Esophagus (tissue), 2 donors: ENCODE data around the gene KCNAB3. TPM values are rescaled to one million over a fixed set of nuclear protein-coding genes. Genes with fewer than 3 reads are reported as not detected.

ENCODE experiments used
- H3K27ac ChIP-seq, 2 donors: one replicate each; pipeline ENCODE4 v1.5.1; 2013; ENCODE audit warnings: low read depth in 2 of 2, mild to moderate bottlenecking in 2 of 2, inconsistent platforms in 1 of 2, low read length in 1 of 2, moderate library complexity in 1 of 2
- H3K27me3 ChIP-seq, 2 donors: one replicate each; pipeline ENCODE4 v1.6.1; 2013; ENCODE audit warnings: low read length in 2 of 2, control low read depth in 1 of 2, mild to moderate bottlenecking in 1 of 2; ENCODE audit not compliant: insufficient read depth in 2 of 2, control insufficient read depth in 1 of 2
- H3K36me3 ChIP-seq, 2 donors: one replicate each; pipeline ENCODE4 v1.6.1; 2013; ENCODE audit warnings: low read length in 1 of 2; ENCODE audit not compliant: control insufficient read depth in 2 of 2, insufficient read depth in 2 of 2
- H3K4me1 ChIP-seq, 2 donors: one replicate each; pipeline ENCODE4 v1.6.1; 2013; ENCODE audit warnings: low read length in 1 of 2; ENCODE audit not compliant: control insufficient read depth in 2 of 2, insufficient read depth in 2 of 2
- H3K4me3 ChIP-seq, 2 donors: one replicate each; pipeline ENCODE4 v1.5.1; 2013; ENCODE audit warnings: low read length in 2 of 2, mild to moderate bottlenecking in 2 of 2, low read depth in 1 of 2, moderate library complexity in 1 of 2
- H3K9me3 ChIP-seq, 2 donors: one replicate each; pipeline ENCODE4 v1.6.1; 2013; ENCODE audit warnings: mild to moderate bottlenecking in 2 of 2, low read depth in 1 of 2, low read length in 1 of 2, moderate library complexity in 1 of 2; ENCODE audit not compliant: control insufficient read depth in 2 of 2, insufficient read depth in 1 of 2
- WGBS, 2 donors: extraction: QIAGEN DNeasy Blood & Tissue Kit; methylation state at CpG; one replicate each; pipeline ENCODE4 v1.1.7; 2013; 5-methylcytosine and 5-hydroxymethylcytosine counted together
- polyA plus RNA-seq, 2 donors: library from polyadenylated mRNA; stranded (reverse); fragments of 200-250 nt; gene quantifications; one replicate each; pipeline ENCODE4 v1.2.3, GENCODE V29; 2013
- donor health status: healthy with polysubstance abuse.
- donor health status: Bipolar disorder and iron deficiency.

Gene KCNAB3
- polyA plus RNA-seq, 2 donors, result 1.3 to 2.3 TPM

DNA sequence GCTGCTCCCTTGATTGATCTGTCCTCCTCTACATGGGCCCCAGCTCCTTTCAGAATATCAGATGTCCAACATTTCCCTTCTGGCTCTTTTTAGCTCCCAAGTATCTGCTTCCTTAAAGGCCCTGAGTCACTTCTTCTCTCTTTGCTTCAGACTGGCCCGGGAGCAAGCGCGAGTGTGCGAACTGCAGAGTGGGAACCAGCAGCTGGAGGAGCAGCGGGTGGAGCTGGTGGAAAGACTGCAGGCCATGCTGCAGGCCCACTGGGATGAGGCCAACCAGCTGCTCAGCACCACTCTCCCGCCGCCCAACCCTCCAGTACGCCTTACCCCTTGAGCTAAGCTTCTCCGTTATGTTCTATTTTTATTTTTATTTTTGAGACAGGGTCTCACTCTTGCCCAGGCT, 14.7 kb upstream of the KCNAB3 start:
- Histone ChIP-seq H3K36me3 (peaks cover 29 to 55% of the 10 kb centered on the region in 2 donors), H3K9me3 (no peaks in the 10 kb centered on the region), H3K4me1 (no peaks in the 10 kb centered on the region), H3K27me3 (no peaks in the 10 kb centered on the region), H3K27ac (no peak overlapping the region), H3K4me3 (no peak overlapping the region)
- 92 to 95% methylated on average over 9 of the region's 9 CpGs for WGBS, 2 donors

- no peaks in the 10 kb centered on the region for H3K9me3 ChIP-seq
- no peak overlapping the region for H3K4me3 ChIP-seq
- peaks cover 26 to 51% of the 10 kb centered on the region in 2 donors for H3K36me3 ChIP-seq
- 90 to 94% methylated on average over 13 of the region's 13 CpGs for WGBS, 2 donors
- H3K27ac ChIP-seq, result no peak overlapping the region
- no peaks in the 10 kb centered on the region for H3K4me1 ChIP-seq
- H3K27me3 ChIP-seq, result no peaks in the 10 kb centered on the region
Measured at GRCh38 chr17:7943291-7943690, 13.6 kb upstream of the KCNAB3 start.

DNA sequence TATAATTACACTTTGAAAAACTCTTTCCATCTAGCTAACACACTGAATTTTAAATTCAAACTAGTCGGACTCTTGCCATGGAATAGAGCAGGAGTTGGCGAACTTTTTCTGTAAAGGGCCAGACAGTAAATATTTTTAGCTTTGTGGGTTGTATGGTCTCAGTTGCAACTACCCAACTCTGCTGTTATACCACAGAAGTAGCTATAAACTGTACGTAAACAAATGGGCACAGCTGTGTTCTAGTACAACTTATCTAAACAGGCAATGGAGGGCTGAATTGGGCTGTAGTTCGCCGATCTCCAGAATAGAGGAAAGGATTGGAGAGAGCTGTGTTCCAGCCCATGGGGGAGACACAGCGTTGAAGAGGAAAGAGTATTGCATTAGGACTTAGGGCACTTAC, 11.1 kb upstream of the KCNAB3 start:
- H3K9me3 ChIP-seq, result no peaks in the 10 kb centered on the region
- WGBS, 2 donors, result 93 to 96% methylated on average over 6 of the region's 6 CpGs
- no peaks in the 10 kb centered on the region for H3K27me3 ChIP-seq
- H3K36me3 ChIP-seq, result peaks cover 17 to 44% of the 10 kb centered on the region in 2 donors
- no peaks in the 10 kb centered on the region for H3K4me1 ChIP-seq
- no peak overlapping the region for H3K4me3 ChIP-seq
- H3K27ac ChIP-seq, result no peak overlapping the region

DNA sequence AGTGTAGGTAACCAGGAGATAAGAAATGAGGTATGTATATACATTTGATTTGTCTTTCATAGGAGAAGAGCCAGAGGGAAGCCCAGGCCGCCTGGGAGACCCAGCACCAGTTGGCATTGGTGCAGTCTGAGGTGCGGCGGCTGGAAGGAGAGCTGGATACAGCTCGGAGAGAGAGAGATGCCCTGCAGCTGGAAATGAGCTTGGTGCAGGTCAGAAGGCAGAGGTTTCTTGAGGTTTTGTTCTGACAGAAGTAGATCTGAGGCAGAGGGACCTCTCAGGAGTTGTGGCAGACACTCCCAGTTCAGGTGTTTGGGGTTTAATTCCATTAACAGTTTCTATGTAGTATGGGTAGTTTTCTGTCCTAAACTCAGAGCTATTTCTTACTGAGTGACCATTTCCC, 10.4 kb upstream of the KCNAB3 start:
- Histone ChIP-seq H3K4me3 (no peak overlapping the region), H3K36me3 (peaks cover 14 to 42% of the 10 kb centered on the region in 2 donors), H3K27me3 (no peaks in the 10 kb centered on the region), H3K4me1 (no peaks in the 10 kb centered on the region), H3K27ac (no peak overlapping the region), H3K9me3 (no peaks in the 10 kb centered on the region)
- WGBS, 2 donors, result 94% methylated on average over 4 of the region's 4 CpGs

GRCh38 chr17:7935859-7936258, 6.2 kb upstream of the KCNAB3 start:
- Histone ChIP-seq H3K27ac (no peak overlapping the region), H3K4me3 (no peak overlapping the region), H3K9me3 (no peaks in the 10 kb centered on the region), H3K4me1 (peaks cover 0 to 2% of the 10 kb centered on the region in 2 donors), H3K27me3 (no peaks in the 10 kb centered on the region), H3K36me3 (peaks cover 0 to 21% of the 10 kb centered on the region in 2 donors)

GRCh38 chr17:7932949-7933348, 3.3 kb upstream of the KCNAB3 start:
- Histone ChIP-seq H3K4me3 (peak overlapping the region; percentile 72 to 80), H3K9me3 (no peaks in the 10 kb centered on the region), H3K27ac (peak overlapping the region in 1 of 2 donors; percentile 33), H3K36me3 (peaks cover 0 to 9% of the 10 kb centered on the region in 2 donors), H3K27me3 (no peaks in the 10 kb centered on the region), H3K4me1 (peaks cover 0 to 2% of the 10 kb centered on the region in 2 donors)
- 5 to 7% methylated on average over 16 of the region's 16 CpGs for WGBS, 2 donors

- Histone ChIP-seq H3K4me3 (peak overlapping the region; percentile 72 to 80), H3K4me1 (peaks cover 0 to 2% of the 10 kb centered on the region in 2 donors), H3K27ac (peak overlapping the region; percentile 59 to 84), H3K36me3 (peaks cover 0 to 9% of the 10 kb centered on the region in 2 donors), H3K9me3 (no peaks in the 10 kb centered on the region), H3K27me3 (no peaks in the 10 kb centered on the region)
- 0% methylated on average over 17 of the region's 17 CpGs for WGBS, 2 donors
Measured at GRCh38 chr17:7932483-7932891, 2.8 kb upstream of the KCNAB3 start.

DNA sequence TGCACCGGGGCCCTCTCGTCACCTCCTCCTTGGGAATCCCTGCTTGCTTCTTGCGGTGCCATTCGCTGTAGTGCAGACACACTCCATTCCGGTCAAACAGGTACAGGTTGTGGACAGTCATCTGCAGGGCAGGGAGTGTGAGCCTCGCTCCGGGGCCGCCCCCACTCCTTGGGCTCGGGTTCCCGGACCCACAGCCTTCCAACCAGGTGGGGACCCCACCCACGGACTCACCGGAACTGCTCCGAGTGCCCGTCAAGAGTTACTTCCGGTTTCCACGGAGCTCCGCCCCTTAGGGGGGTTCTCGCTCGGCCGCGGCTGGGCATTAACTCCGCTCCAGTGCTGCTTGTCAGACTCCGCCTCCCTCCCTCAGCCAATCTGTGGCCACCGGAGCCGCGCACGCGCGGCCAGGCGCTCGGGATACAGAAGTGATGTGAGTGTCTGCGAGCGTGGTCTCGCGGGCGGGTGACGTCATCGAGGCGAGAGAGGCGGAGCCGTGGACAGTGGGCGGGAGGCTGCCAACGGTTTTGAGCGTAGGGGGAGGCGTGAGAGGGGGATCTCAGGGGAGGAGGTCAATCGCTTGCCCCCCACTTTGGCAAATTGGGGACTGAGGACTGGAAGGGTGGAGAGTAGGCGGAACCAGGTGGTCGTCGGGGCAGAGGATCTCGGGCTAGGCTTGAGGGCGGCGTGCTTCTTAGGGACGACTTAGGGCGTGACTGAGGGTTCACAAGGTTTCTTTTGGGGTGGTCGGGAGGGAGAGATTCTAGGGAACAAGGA, 2.2 kb upstream of the KCNAB3 start, which contains the start of the genes CNTROB and TRAPPC1:
Gene CNTROB, plus strand, starts transcription at position 498 of the 774 bp plus-strand sequence. CDS start 874 bp downstream, outside the sequence.
Gene TRAPPC1, minus strand, starts transcription at position 238 of the 774 bp plus-strand sequence. Its CDS starts 117 bp downstream, at position 121.
- H3K27ac ChIP-seq, result peak within 1 kb of the TSS; percentile 84 to 88
- H3K27me3 ChIP-seq, result no peaks in the 10 kb centered on the region
- peak within 1 kb of the TSS; percentile 72 to 80 for H3K4me3 ChIP-seq
- no peaks in the 10 kb centered on the region for H3K9me3 ChIP-seq
- peaks cover 0 to 9% of the 10 kb centered on the region in 2 donors for H3K36me3 ChIP-seq
- H3K4me1 ChIP-seq, result peaks cover 0 to 2% of the 10 kb centered on the region in 2 donors
- 0 to 1% methylated on average over 55 of the region's 55 CpGs for WGBS, 2 donors

DNA sequence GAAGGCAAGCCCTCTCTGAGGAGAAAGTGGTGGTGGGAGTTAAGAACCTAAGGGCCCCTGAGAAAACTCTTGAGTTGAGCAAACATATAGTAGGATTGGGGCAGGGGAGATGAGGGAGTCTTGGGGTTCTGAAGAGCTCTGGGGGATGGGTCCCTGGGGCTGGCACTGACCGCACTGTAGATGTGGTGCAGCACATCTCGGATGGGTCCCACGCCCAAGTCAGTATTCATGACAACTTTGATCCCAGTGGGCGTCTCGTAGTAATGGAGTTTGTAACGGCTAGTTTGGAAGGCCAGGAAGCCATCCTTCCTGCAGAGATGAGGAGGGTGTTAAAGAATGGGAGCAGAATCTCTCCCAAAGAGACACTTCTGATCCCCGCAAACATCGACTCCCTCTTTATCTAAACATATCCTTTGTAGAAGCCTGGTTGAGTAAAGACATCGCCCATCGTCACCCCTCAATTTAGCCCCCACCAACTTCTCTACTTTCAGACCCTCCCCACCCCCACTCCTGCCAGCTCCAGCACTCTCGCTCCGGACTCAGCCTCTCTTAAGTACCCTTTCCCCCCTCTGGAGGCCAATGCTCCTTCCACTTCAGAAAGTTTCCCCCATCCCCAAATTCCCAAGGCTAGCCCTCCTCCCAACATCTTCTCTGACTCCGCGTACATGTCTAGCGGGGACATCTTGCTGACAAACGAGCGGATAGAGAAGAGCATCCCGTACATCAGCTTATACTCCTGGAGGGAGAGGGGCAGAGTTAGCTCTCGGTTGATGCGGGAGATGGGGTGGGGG, 1.4 kb upstream of the KCNAB3 start:
- H3K9me3 ChIP-seq, result no peaks in the 10 kb centered on the region
- 37% methylated on average over 20 of the region's 20 CpGs for WGBS, 2 donors
- peaks cover 0 to 2% of the 10 kb centered on the region in 2 donors for H3K4me1 ChIP-seq
- H3K36me3 ChIP-seq, result peaks cover 0 to 3% of the 10 kb centered on the region in 2 donors
- H3K27ac ChIP-seq, result peak overlapping the region; percentile 84 to 88
- H3K27me3 ChIP-seq, result no peaks in the 10 kb centered on the region
- H3K4me3 ChIP-seq, result peak overlapping the region; percentile 72 to 80
